Measurements from ENCODE around the gene SIRT2. TPM values are rescaled to one million over a fixed set of nuclear protein-coding genes. Genes with fewer than 3 reads are reported as not detected.
A peak's percentile ranks its signal among the peaks of the same experiment; 100 is the strongest.

Gene SIRT2
- polyA plus RNA-seq, 3 donors, result 57.5 to 65.9 (median 64.3) TPM

- H3K79me2 ChIP-seq (ENCODE audit: insufficient read depth, low read length), result no peaks in the 10 kb centered on the region
- H3K9me3 Mint-ChIP-seq, result peaks cover 0 to 4% (median 0%) of the 10 kb centered on the region in 7 donors
- TF ChIP-seq, protein P1, sequence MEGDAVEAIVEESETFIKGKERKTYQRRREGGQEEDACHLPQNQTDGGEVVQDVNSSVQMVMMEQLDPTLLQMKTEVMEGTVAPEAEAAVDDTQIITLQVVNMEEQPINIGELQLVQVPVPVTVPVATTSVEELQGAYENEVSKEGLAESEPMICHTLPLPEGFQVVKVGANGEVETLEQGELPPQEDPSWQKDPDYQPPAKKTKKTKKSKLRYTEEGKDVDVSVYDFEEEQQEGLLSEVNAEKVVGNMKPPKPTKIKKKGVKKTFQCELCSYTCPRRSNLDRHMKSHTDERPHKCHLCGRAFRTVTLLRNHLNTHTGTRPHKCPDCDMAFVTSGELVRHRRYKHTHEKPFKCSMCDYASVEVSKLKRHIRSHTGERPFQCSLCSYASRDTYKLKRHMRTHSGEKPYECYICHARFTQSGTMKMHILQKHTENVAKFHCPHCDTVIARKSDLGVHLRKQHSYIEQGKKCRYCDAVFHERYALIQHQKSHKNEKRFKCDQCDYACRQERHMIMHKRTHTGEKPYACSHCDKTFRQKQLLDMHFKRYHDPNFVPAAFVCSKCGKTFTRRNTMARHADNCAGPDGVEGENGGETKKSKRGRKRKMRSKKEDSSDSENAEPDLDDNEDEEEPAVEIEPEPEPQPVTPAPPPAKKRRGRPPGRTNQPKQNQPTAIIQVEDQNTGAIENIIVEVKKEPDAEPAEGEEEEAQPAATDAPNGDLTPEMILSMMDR (IDR thresholded peaks at IDR 0.05), result no peak
- H3K36me3 Mint-ChIP-seq, result peaks cover 36 to 46% of the 10 kb centered on the region in 2 donors
- no peaks in the 10 kb centered on the region for H3K4me1 Mint-ChIP-seq
- H3K27me3 ChIP-seq (ENCODE audit: control insufficient read depth in 2 of 2, insufficient read depth in 2 of 2, low read length in 2 of 2), result no peaks in the 10 kb centered on the region
- WGBS (ENCODE audit: insufficient coverage), result 86% methylated on average over 3 of the region's 5 CpGs
- H3K27ac Mint-ChIP-seq, result no peak overlapping the region
- no peak overlapping the region for H3K9ac ChIP-seq (ENCODE audit: insufficient read depth, low read length, poor library complexity, severe bottlenecking)
- no peak for DNase-seq
- H3K4me1 ChIP-seq (ENCODE audit: control insufficient read depth in 1 of 2, insufficient read depth in 2 of 2, low read length in 2 of 2), result no peaks in the 10 kb centered on the region
- no peak overlapping the region for H3K27ac ChIP-seq (ENCODE audit: low read depth in 1 of 2, low read length in 2 of 2)
- no peak overlapping the region for H3K4me3 ChIP-seq (replicated peaks in 1 of 3; ENCODE audit: low read depth in 2 of 3, low read length in 3 of 3)
- H4K20me1 ChIP-seq (ENCODE audit: insufficient read depth, low read length), result no peaks in the 10 kb centered on the region
- H3K36me3 ChIP-seq (replicated peaks in 1 of 2; ENCODE audit: control insufficient read depth in 1 of 2, insufficient read depth in 2 of 2, low read length in 2 of 2), result peaks cover 24 to 34% of the 10 kb centered on the region in 2 donors
- no peak overlapping the region for H3K4me3 Mint-ChIP-seq
- intact Hi-C loops (cut with micrococcal nuclease), result loop anchor here in 1 of 2 donors (10.0 kb wide), 2 partner anchors 188 to 518 kb away; partner anchors contain the start of gene FAM98C
- H3K27me3 Mint-ChIP-seq (ENCODE audit: low read depth in 3 of 3), result peaks cover 0 to 2% (median 0%) of the 10 kb centered on the region in 3 donors
- no peaks in the 10 kb centered on the region for H3K9me3 ChIP-seq (replicated peaks in 1 of 2; ENCODE audit: control insufficient read depth in 1 of 2, insufficient read depth in 1 of 2, low read length in 2 of 2)
- no peak overlapping the region for H3K4me2 ChIP-seq (replicated peaks; ENCODE audit: extremely low read depth, low read length, poor library complexity, severe bottlenecking)
- no peak overlapping the region for H2AFZ ChIP-seq (ENCODE audit: insufficient read depth, low read depth, low read length, poor library complexity, severe bottlenecking)
These were observed 23.1 kb upstream of the SIRT2 start for GRCh38 chr19:38922482-38922881.

GRCh38 chr19:38921420-38922274 is 22.2 kb upstream of the SIRT2 start:
- H3K9me3 ChIP-seq (replicated peaks in 1 of 2; ENCODE audit: control insufficient read depth in 1 of 2, insufficient read depth in 1 of 2, low read length in 2 of 2), result no peaks in the 10 kb centered on the region
- H3K36me3 ChIP-seq (replicated peaks in 1 of 2; ENCODE audit: control insufficient read depth in 1 of 2, insufficient read depth in 2 of 2, low read length in 2 of 2), result peaks cover 24 to 34% of the 10 kb centered on the region in 2 donors
- H3K4me1 ChIP-seq (ENCODE audit: control insufficient read depth in 1 of 2, insufficient read depth in 2 of 2, low read length in 2 of 2), result no peaks in the 10 kb centered on the region
- intact Hi-C loops (cut with micrococcal nuclease), result loop anchor here in 1 of 2 donors (10.0 kb wide), 2 partner anchors 187 to 517 kb away; partner anchors contain the start of gene FAM98C
- Mint-ChIP-seq H3K36me3 (peaks cover 36 to 42% of the 10 kb centered on the region in 2 donors), H3K27me3 (ENCODE audit: low read depth in 3 of 3) (peaks cover 0 to 2% (median 0%) of the 10 kb centered on the region in 3 donors), H3K4me3 (no peak overlapping the region), H3K27ac (peak overlapping the region in 1 of 7 donors; percentile 1), H3K9me3 (peaks cover 0 to 4% (median 0%) of the 10 kb centered on the region in 7 donors), H3K4me1 (no peaks in the 10 kb centered on the region)
- H4K20me1 ChIP-seq (ENCODE audit: insufficient read depth, low read length), result no peaks in the 10 kb centered on the region
- no peak for DNase-seq
- WGBS (ENCODE audit: insufficient coverage), result 94% methylated on average over 15 of the region's 20 CpGs
- TF ChIP-seq, protein P1 (IDR thresholded peaks at IDR 0.05), result no peak
- no peaks in the 10 kb centered on the region for H3K27me3 ChIP-seq (ENCODE audit: control insufficient read depth in 2 of 2, insufficient read depth in 2 of 2, low read length in 2 of 2)
- no peak overlapping the region for H3K4me3 ChIP-seq (replicated peaks in 1 of 3; ENCODE audit: low read depth in 2 of 3, low read length in 3 of 3)
- H3K9ac ChIP-seq (ENCODE audit: insufficient read depth, low read length, poor library complexity, severe bottlenecking), result no peak overlapping the region
- H3K79me2 ChIP-seq (ENCODE audit: insufficient read depth, low read length), result no peaks in the 10 kb centered on the region
- no peak overlapping the region for H3K27ac ChIP-seq (ENCODE audit: low read depth in 1 of 2, low read length in 2 of 2)
- H3K4me2 ChIP-seq (replicated peaks; ENCODE audit: extremely low read depth, low read length, poor library complexity, severe bottlenecking), result no peak overlapping the region
- H2AFZ ChIP-seq (ENCODE audit: insufficient read depth, low read depth, low read length, poor library complexity, severe bottlenecking), result no peak overlapping the region
